ENCODE results near the gene SAMD11. TPM values are rescaled to one million over a fixed set of nuclear protein-coding genes. Genes with fewer than 3 reads are reported as not detected.
"Not testable (repeated sequence)": the region's sequence is repeated elsewhere in the genome, so short reads cannot be mapped to it uniquely, and the experiment has no call there.

Gene SAMD11
- total RNA-seq, 1 experiment from 2014 or later: 11.5 TPM

DNA sequence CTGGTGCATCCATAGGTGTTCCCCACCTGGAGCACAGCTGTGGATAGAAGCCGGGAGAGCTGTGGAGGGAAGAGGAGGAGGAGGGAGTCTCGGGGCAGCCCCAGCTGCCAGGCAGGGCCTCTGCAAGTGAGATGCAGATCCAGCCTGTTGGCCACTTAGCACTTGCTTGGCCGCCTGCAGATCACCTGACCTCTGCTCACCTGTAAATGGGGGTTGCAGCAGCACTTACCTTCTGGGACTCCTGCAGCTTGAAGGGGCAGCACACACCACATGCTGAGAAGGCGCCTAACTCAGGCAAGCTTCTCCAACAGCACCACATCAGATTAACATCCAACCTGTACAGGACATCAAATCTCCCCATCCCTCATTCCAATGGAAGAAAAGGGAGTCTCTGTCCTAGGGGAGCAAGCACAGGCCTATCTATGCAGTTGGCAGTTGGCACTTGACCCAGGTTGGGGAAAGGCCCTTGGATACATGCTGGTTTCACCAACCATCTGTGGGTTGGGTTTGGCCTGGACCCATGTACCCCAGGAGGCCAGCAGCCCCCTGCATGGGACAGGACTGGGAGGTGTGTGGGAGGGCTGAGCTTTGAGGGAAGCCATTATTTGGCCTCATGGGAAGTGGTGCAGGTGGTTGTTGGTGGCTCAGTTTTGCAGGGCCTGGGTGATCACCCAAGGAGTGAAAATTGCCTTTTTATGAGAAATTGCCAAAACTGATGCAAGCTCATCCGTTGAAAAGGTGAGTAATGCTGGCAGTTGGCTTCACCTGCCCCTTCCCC, 46.3 kb upstream of the SAMD11 start:
- H3K79me2 ChIP-seq (ENCODE audit: insufficient read depth, low read length); intact Hi-C loops (cut with micrococcal nuclease); CTCF ChIA-PET; ATAC-seq; H3K9me2 ChIP-seq (ENCODE audit: insufficient read depth); H2AFZ ChIP-seq (ENCODE audit: low read depth, low read length, poor library complexity, severe bottlenecking); RAD21 ChIA-PET (ENCODE audit: low non-redundant PET in 1 of 2, low total read pairs in 2 of 2, uncharacterized antibody in 2 of 2, unreplicated experiment in 2 of 2); DNase-seq (ENCODE audit: low read depth, low spot score); H3K4me2 ChIP-seq (ENCODE audit: low read length); BruUV-seq (replicated peaks); H3K9ac ChIP-seq (ENCODE audit: low read length); H3K27ac ChIP-seq (ENCODE audit: low read depth, low read length); H3K36me3 ChIP-seq (ENCODE audit: control insufficient read depth in 1 of 2, insufficient read depth in 2 of 2, low read length in 2 of 2); H3K4me3 ChIP-seq (replicated peaks in 1 of 2; ENCODE audit: low read depth in 1 of 2, low read length in 2 of 2); H4K20me1 ChIP-seq (ENCODE audit: insufficient read depth); H3K4me1 ChIP-seq (ENCODE audit: control insufficient read depth in 1 of 2, insufficient read depth in 2 of 2, low read length in 2 of 2); POLR2A ChIA-PET; H3K27me3 ChIP-seq (ENCODE audit: insufficient read depth, low read length); H3K9me3 ChIP-seq (ENCODE audit: control insufficient read depth in 1 of 2, insufficient read depth in 1 of 2, low read depth in 1 of 2, low read length in 2 of 2): not testable (repeated sequence)

GRCh38 chr1:880511-880910, 43.2 kb upstream of the SAMD11 start:
- DNase-seq (ENCODE audit: low read depth, low spot score); H3K27ac ChIP-seq (ENCODE audit: low read depth, low read length); H3K9me2 ChIP-seq (ENCODE audit: insufficient read depth); BruUV-seq (replicated peaks); H3K9me3 ChIP-seq (ENCODE audit: control insufficient read depth in 1 of 2, insufficient read depth in 1 of 2, low read depth in 1 of 2, low read length in 2 of 2); CTCF ChIA-PET; H3K36me3 ChIP-seq (ENCODE audit: control insufficient read depth in 1 of 2, insufficient read depth in 2 of 2, low read length in 2 of 2); POLR2A ChIA-PET; H3K4me1 ChIP-seq (ENCODE audit: control insufficient read depth in 1 of 2, insufficient read depth in 2 of 2, low read length in 2 of 2); H3K4me2 ChIP-seq (ENCODE audit: low read length); H2AFZ ChIP-seq (ENCODE audit: low read depth, low read length, poor library complexity, severe bottlenecking); ATAC-seq; RAD21 ChIA-PET (ENCODE audit: low non-redundant PET in 1 of 2, low total read pairs in 2 of 2, uncharacterized antibody in 2 of 2, unreplicated experiment in 2 of 2); H3K4me3 ChIP-seq (replicated peaks in 1 of 2; ENCODE audit: low read depth in 1 of 2, low read length in 2 of 2); H3K9ac ChIP-seq (ENCODE audit: low read length); H4K20me1 ChIP-seq (ENCODE audit: insufficient read depth); H3K27me3 ChIP-seq (ENCODE audit: insufficient read depth, low read length); H3K79me2 ChIP-seq (ENCODE audit: insufficient read depth, low read length): not testable (repeated sequence)
- intact Hi-C loops (cut with micrococcal nuclease): loop anchor here (1.0 kb wide), 1 partner anchor 11 kb away; no protein-coding TSS in a partner anchor

DNA sequence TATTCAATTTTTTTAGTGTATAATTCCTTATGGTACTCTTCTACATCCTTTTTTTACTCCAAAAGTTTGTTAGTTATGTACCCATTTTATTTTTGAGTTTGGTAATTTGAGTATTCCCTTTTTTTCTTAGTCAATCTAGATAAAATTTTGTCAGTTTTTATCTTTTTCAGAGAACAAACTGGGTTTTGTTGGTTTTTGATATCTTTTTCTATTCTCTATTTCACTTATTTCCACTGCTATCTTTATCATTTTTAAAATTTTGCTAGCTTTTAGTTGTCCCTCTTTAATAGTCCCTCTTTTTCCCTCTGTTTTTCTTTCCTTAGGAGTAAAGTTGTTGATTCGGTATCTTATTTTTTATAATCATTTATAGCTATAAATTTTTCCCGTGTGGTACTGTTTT, 42.8 kb upstream of the SAMD11 start:
- H3K4me1 ChIP-seq (ENCODE audit: control insufficient read depth in 1 of 2, insufficient read depth in 2 of 2, low read length in 2 of 2); H3K4me3 ChIP-seq (replicated peaks in 1 of 2; ENCODE audit: low read depth in 1 of 2, low read length in 2 of 2); H3K79me2 ChIP-seq (ENCODE audit: insufficient read depth, low read length); H3K4me2 ChIP-seq (ENCODE audit: low read length); H3K9ac ChIP-seq (ENCODE audit: low read length); BruUV-seq (replicated peaks); ATAC-seq; H3K27ac ChIP-seq (ENCODE audit: low read depth, low read length); POLR2A ChIA-PET; H3K36me3 ChIP-seq (ENCODE audit: control insufficient read depth in 1 of 2, insufficient read depth in 2 of 2, low read length in 2 of 2); H4K20me1 ChIP-seq (ENCODE audit: insufficient read depth); DNase-seq (ENCODE audit: low read depth, low spot score); RAD21 ChIA-PET (ENCODE audit: low non-redundant PET in 1 of 2, low total read pairs in 2 of 2, uncharacterized antibody in 2 of 2, unreplicated experiment in 2 of 2); CTCF ChIA-PET; H3K9me2 ChIP-seq (ENCODE audit: insufficient read depth); H3K27me3 ChIP-seq (ENCODE audit: insufficient read depth, low read length); H3K9me3 ChIP-seq (ENCODE audit: control insufficient read depth in 1 of 2, insufficient read depth in 1 of 2, low read depth in 1 of 2, low read length in 2 of 2); H2AFZ ChIP-seq (ENCODE audit: low read depth, low read length, poor library complexity, severe bottlenecking): not testable (repeated sequence)
- intact Hi-C loops (cut with micrococcal nuclease): loop anchor here (1.0 kb wide), 1 partner anchor 10 kb away; no protein-coding TSS in a partner anchor
